ENCODE measurements around the gene ZNF668.
"Not testable (repeated sequence)": the region's sequence is repeated elsewhere in the genome, so short reads cannot be mapped to it uniquely, and the experiment has no call there.

Gene ZNF668

GRCh38 chr16:31100876-31101641, 27.0 kb upstream of the ZNF668 start:
- not testable (repeated sequence) for DNase-seq (ENCODE audit: low read depth in 2 of 2)

GRCh38 chr16:31099860-31100638, 26.0 kb upstream of the ZNF668 start:
- DNase-seq (ENCODE audit: low read depth in 2 of 2) = no peak

DNA sequence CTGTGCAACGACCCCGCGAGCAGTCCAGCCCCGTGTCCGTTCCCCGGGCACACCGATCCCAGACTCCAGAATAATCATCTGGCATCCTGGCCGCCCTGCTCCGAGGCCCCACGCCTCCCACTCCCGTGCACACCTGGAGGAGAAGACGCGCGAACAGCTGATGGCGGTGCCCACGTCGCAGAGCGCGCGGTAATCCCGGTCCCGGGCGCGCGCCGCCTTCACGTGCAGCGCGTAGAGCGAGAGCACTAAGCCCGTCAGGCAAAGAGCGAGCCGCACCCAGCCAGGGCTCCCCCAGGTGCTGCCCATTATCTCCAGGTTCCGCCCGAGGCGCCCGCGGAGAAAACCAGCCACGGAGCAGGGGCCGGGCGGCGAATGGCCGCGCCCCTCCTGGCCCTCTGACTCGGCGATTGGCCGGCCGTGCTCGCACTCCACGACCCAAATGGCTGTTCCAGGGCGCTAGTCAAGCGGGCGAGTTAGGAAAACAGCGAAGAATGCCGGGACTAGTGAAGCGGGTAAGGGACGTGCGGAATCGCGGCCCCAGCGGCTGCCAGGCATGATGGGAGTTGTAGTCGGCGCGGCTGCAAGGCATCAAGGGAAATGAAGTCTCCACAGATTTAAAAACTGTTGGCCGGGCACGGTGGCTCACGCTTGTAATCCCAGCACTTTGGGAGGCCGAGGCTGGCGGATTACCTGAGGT, 20.5 kb upstream of the ZNF668 start, which contains the start of gene VKORC1:
Gene VKORC1, minus strand, starts transcription at position 374 of the 697 bp plus-strand sequence. Its CDS starts 68 bp downstream, at position 306.
- peak; percentile 59 to 70 for DNase-seq (ENCODE audit: low read depth in 2 of 2)

GRCh38 chr16:31094088-31094423, 20.0 kb upstream of the ZNF668 start:
- DNase-seq (ENCODE audit: low read depth in 2 of 2) = no peak

DNA sequence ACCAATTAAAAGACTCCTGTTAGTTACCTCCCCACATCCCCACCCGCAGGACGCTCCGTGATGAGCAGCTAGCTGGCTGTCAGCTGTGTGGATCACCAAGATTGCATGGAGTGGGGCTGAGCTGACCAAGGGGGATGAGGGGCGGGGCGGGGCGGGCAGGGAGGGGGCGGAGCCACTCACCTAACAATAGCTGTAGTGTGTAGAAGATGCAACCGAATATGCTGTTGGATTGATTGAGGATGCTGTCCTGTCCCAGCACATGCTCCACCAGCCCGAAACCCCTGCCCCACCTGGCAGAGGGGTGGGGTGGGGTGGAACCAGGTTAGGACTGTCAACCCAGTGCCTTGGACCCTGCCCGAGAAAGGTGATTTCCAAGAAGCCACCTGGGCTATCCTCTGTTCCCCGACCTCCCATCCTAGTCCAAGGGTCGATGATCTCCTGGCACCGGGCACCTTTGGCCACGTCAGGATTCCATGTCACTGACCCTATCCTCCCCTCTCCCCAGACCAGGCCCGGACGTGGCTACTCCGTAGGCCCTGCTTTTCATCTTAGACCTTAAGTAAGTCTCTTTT, 19.2 kb upstream of the ZNF668 start:
- no peak for DNase-seq (ENCODE audit: low read depth in 2 of 2)

GRCh38 chr16:31092330-31092729, 18.3 kb upstream of the ZNF668 start:
- no peak for DNase-seq (ENCODE audit: low read depth in 2 of 2)

- DNase-seq (ENCODE audit: low read depth in 2 of 2) = no peak
Measured at GRCh38 chr16:31090540-31090939, 16.5 kb upstream of the ZNF668 start.

- DNase-seq (ENCODE audit: low read depth in 2 of 2) = no peak
Measured at GRCh38 chr16:31089199-31089598, 15.2 kb upstream of the ZNF668 start.

DNA sequence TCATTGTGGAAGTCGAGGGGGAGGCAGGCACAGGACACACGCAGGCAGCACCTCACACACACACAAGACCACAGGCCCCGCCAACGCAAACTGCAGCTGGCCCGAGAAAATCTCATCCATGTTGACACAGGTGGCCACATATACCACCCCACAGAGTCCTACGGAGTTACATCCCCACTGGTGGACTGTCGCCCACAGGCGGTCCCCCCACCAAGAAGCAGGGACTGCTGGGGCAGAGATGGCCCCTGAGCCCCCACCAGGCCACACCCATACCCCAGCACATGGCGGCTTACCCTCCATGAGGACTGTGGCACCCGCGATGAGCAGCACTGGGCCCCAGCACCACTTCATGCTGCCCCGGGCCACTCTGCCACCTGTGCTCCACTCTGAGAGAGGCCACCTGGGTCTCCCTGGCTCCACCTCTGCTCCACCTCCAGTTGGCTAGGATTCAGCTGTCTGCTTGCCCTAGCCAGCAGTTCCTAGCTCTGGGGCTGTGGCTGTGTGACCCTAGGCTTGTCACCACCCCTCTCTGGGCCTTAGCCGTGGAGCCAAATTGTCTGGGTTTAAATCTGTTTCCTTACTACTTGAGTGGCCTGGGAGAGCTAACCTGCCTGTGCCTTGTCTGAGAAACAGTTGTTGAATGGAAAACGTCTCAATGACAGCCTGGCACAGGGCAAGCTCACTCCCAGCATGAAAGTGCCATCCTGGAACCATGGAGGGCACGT, 14.6 kb upstream of the ZNF668 start, which contains the start of gene PRSS53:
Gene PRSS53, minus strand, starts transcription at position 485 of the 725 bp plus-strand sequence. Its CDS starts 134 bp downstream, at position 351.
- DNase-seq (ENCODE audit: low read depth in 2 of 2) = no peak

- DNase-seq (ENCODE audit: low read depth in 2 of 2) = no peak
Measured at GRCh38 chr16:31087971-31088370, 13.9 kb upstream of the ZNF668 start.

DNA sequence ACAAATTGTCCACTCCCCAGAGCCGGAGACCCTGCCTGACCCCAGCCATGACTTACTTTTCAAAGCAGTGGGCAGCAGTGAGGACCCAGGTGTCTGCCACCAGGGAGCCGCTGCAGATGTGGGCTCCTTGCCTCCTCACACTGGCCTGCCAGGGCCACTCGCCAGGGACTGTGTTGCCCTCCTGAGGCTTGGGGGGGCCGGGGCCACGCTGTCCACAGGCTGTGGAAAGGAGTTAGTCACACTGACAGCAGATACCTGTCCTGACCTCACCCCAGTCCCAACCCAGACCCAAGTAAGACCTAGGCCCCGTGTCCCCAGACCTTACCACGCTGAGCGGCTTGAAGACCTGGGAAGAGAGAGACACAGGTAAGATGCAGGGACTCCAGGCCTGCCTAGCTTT, 13.4 kb upstream of the ZNF668 start:
- no peak for DNase-seq (ENCODE audit: low read depth in 2 of 2)

- DNase-seq (ENCODE audit: low read depth in 2 of 2) = no peak
Measured at GRCh38 chr16:31086629-31086906, 12.5 kb upstream of the ZNF668 start.

DNA sequence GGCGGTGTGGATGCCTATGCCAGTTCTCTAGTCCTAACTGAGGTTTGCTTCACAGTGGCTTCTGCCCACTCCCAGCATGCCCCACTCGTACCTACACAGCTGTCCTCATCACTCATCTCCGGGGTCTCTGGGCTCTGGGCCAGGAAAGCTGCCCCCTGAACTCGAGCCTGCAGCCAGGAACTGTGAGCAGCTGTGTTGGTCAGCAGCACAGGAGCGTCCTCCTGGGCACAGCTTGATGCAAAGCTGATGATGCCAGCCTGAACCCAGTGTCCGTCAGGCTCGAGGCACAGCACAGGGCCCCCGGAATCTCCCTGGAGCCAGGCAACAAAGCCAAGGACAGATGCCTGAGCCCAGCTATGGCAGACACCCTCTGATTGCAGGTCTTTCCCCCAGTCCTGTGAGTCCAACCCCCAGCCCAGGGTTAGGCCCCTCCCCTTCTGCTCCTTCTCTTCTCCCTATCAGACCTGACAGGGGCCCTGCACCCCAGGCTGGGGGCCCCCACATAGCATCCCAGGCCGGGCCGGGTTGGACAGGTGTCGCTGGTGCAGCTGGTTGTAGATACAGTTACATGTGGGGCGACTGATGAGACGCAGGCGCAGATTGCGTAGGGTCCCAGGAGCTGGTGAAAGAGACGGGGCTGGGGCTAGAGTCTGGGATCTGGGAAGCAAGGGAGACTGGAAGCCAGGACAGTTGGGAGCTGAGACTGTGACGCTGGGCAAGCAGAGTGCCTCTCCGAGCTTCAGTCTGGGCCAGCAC, 12.0 kb upstream of the ZNF668 start:
- no peak for DNase-seq (ENCODE audit: low read depth in 2 of 2)

DNA sequence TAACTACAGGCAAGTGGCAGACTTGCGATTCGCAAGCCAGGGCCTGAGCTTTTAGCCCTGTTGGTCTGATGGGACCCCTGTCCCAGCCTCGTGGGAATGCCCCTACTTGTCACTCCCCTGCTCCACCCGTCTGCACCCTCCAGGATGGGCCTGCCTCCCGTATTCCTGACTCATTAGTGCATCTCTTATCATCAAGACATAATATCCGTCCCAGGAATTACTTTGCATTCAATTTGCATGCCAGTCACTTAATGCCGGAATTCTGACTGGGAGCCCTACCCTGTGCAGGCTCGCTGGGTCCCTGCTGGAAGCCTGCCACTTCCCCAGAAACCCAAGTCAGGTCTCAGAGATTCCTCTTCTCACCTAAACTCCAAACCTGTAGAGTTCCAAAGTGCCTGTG, 11.4 kb upstream of the ZNF668 start:
- DNase-seq (ENCODE audit: low read depth in 2 of 2) = no peak

DNA sequence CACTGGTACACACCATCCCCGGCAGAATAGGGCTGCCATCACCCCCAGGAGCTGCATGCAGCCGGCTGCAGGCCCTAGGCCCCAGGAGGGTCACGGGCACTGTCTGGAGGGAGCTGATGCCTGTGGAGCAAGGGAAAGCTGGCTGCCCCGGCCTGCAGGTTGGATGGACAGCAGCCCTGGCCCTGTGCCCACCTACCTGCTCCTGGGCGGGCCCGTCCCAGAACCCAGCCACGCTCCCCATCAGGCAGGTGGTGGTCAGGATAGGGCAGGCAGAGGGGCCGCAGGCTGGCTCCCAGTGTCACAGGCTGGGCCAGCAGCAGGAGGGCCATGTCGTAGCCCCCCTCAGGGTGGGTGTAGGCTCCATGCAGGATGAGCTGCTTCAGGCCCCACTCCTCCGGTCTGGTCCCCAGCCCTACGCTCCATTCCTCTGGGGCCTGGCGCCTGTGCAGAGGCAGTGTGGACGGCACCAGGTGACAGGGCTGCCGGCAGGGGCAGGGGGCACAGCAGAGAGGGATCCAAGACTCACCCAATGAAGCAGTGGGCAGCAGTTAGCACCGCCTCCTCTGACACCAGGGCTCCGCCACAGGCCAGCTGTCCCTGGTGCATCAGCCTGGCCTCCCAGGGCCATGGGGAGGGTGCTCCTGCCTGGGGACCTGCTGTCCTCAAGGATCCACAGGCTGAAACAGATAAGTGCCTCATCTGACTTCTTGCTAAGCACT, 10.7 kb upstream of the ZNF668 start:
- no peak for DNase-seq (ENCODE audit: low read depth in 2 of 2)

GRCh38 chr16:31083981-31084380, 9.9 kb upstream of the ZNF668 start:
- no peak for DNase-seq (ENCODE audit: low read depth in 2 of 2)

DNA sequence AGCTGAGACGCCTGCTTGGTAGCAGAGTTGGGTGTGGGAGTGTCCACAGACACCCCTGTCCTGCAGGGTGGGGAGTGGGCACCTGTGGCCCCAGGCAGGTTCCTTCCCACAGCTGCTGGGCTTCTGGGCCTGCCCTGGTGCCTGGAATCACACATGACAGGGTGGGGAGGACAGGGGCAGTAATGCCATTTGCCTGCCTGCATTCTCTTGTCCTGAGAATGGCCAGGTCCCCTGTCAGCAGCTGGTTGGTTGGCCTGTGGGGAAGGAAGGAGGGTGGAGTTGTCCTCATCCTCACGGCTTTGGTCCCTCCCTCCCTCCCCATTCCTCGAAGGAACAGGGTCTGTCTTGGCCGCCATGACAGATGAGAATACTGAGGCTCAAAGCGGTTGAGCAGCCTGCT, 9.5 kb upstream of the ZNF668 start:
- DNase-seq (ENCODE audit: low read depth in 2 of 2) = no peak

DNA sequence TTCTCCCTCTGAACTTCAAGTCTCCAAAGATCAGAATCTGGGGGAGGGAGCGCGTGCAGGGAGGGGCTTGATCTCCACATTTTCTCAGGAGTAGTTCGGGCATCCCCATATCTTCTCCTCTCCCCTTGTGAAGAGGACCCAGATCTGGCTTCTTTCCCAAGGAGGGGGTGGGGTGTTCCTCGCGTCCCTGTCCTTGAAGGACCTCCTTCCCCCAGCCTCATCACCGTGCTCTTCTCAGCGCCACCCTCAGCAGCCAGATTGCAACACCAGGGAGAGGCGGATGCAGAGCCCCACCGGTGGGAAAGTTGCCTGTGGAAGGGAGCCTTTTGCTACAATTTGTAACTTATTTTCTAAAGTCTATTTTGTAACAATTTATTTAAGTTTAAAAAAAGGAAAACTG, 9.0 kb upstream of the ZNF668 start:
- no peak for DNase-seq (ENCODE audit: low read depth in 2 of 2)

- no peak for DNase-seq (ENCODE audit: low read depth in 2 of 2)
Measured at GRCh38 chr16:31082368-31083045, 8.5 kb upstream of the ZNF668 start.
